Ascending aorta (tissue), 2 donors: ENCODE data around the gene SDHAF4. TPM values are rescaled to one million over a fixed set of nuclear protein-coding genes. Genes with fewer than 3 reads are reported as not detected.

Experiments used
- DNase-seq, 2 donors: peaks; one replicate each; pipeline ENCODE4 v3.0.0-alpha.2; 2019; ENCODE audit warnings: low spot score in 2 of 2
- H3K27ac ChIP-seq, 2 donors: fragments of 200-600 bp; sonication (generic); one replicate each; pipeline ENCODE4 v1.5.1; 2016 to 2017; ENCODE audit warnings: mild to moderate bottlenecking in 1 of 2
- H3K27me3 ChIP-seq: fragments of 200-600 bp; sonication (generic); one replicate; pipeline ENCODE4 v1.5.1; 2017
- H3K36me3 ChIP-seq, 2 donors: fragments of 200-600 bp; sonication (generic); one replicate each; pipeline ENCODE4 v1.5.1; 2016
- H3K4me1 ChIP-seq, 2 donors: fragments of 200-600 bp; sonication (generic); one replicate each; pipeline ENCODE4 v1.5.1; 2016 to 2017; ENCODE audit warnings: mild to moderate bottlenecking in 1 of 2
- H3K4me3 ChIP-seq, 2 donors: fragments of 200-600 bp; sonication (generic); one replicate each; pipeline ENCODE4 v1.5.1; 2016 to 2017; ENCODE audit warnings: mild to moderate bottlenecking in 1 of 2
- H3K9me3 ChIP-seq, 2 donors: fragments of 200-600 bp; sonication (generic); one replicate each; pipeline ENCODE4 v1.5.1; 2016
- intact Hi-C: fragments of 100-400 bp; cut with DNase I; formaldehyde crosslinking; loops from one replicate; pipeline ENCODE4 v1.15.1; 2023
- total RNA-seq: library from RNA; depleted of rRNA; stranded (reverse); fragments of >200 nt; gene quantifications from one replicate; pipeline ENCODE4 v1.1.0, GENCODE V29; 2016
- TF ChIP-seq, protein P1 (sequence below), 3 experiments: fragments of 200-600 bp in 2 of 3; fragments of 450-650 bp in 1 of 3; sonication (generic) in 2 of 3; IDR thresholded peaks; one replicate each; pipeline ENCODE4 v1.5.1; 2016 to 2019; ENCODE audit warnings: antibody characterized with exemption in 3 of 3, mild to moderate bottlenecking in 1 of 3, moderate library complexity in 1 of 3

The SDHAF4 gene
- total RNA-seq, 1 donor from 2014 or later = 3.5 TPM

DNA sequence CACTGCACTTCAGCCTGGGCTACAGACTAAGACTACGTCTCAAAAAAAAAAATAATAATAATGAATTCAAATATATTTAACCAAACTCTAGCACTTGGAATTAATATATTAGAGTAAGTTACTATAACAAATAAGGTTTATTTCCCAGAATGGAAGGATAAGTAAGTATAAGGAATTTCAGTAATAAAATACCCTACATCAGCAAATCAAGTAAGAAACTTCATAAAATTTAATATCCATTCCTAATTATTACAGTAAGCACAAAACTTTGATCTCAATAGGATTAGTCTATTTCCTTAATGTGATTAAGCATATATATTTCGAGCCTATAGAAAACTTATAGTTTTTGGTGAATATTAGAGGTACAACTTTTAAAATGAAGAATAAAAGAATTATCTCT is 36.7 kb upstream of the SDHAF4 start:
- intact Hi-C loops = no loop called here
- no peaks in the 10 kb centered on the region for H3K9me3 ChIP-seq
- H3K36me3 ChIP-seq = peaks cover 0 to 10% of the 10 kb centered on the region in 2 donors
- H3K4me3 ChIP-seq = no peak overlapping the region
- TF ChIP-seq, protein P1, sequence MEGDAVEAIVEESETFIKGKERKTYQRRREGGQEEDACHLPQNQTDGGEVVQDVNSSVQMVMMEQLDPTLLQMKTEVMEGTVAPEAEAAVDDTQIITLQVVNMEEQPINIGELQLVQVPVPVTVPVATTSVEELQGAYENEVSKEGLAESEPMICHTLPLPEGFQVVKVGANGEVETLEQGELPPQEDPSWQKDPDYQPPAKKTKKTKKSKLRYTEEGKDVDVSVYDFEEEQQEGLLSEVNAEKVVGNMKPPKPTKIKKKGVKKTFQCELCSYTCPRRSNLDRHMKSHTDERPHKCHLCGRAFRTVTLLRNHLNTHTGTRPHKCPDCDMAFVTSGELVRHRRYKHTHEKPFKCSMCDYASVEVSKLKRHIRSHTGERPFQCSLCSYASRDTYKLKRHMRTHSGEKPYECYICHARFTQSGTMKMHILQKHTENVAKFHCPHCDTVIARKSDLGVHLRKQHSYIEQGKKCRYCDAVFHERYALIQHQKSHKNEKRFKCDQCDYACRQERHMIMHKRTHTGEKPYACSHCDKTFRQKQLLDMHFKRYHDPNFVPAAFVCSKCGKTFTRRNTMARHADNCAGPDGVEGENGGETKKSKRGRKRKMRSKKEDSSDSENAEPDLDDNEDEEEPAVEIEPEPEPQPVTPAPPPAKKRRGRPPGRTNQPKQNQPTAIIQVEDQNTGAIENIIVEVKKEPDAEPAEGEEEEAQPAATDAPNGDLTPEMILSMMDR (IDR thresholded peaks at IDR 0.05) = no peak
- H3K27me3 ChIP-seq = no peaks in the 10 kb centered on the region
- DNase-seq = no peak
- H3K4me1 ChIP-seq = no peaks in the 10 kb centered on the region
- H3K27ac ChIP-seq = no peak overlapping the region

DNA sequence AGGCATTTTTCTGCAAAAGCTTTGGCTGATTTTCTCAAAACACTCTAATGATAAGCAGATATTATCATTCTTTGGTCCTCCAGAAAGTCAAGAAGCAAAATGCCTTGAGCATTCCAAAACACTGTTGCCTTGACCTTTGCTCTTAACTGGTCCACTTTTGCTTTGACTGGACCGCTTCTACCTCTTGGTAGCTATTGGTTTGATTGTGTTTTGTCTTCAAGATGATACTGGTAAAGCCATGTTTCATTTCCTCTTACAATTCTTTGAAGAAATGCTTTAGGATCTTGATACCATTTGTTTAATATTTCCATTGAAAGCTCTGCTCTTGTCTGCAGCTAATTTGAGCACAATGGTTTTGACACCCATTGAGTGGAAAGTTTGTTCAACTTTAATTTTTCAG is 35.6 kb upstream of the SDHAF4 start:
- Histone ChIP-seq H3K27me3 (no peaks in the 10 kb centered on the region), H3K9me3 (no peaks in the 10 kb centered on the region), H3K4me1 (no peaks in the 10 kb centered on the region), H3K36me3 (peaks cover 0 to 12% of the 10 kb centered on the region in 2 donors), H3K27ac (no peak overlapping the region), H3K4me3 (no peak overlapping the region)
- no peak for DNase-seq
- TF ChIP-seq, protein P1 (IDR thresholded peaks at IDR 0.05) = no peak
- intact Hi-C loops = no loop called here

DNA sequence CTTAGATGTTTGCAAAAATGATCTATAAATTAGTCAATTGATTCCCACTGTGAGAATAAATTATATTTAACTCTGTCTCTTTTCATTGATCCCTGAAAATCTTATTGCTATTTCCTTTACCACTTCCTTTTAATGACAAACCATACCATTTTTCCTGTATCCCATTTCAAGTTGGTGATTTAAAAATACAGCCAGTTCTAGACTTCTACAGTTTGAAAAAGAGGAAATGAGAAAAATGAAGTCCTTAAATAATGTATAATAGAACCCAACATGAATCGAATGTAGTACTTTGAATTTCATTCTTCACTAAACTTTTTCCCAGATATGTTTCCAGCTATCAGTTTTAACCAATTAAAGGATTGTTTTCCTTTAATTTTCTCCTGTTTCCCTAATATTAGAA is 29.5 kb upstream of the SDHAF4 start:
- intact Hi-C loops = no loop called here

DNA sequence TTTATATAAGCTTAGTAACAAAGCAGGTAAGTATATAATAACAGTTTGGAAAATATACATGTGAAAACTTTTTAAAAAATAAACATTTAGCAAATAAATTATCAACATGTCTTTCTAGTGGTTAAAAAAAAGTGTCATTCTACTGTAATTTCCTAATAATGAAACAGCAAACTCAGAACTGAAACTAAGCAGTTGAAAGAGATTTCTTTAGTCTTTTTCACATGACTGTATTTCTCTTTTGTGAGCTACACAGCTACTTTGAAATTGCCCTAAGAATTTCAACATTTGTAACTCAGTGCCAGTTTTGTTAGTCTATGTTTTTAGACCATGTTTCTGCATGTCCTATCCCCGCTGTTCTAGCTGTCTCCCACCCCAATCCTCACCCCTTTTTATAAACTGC is 28.4 kb upstream of the SDHAF4 start:
- H3K27me3 ChIP-seq = no peaks in the 10 kb centered on the region
- H3K4me1 ChIP-seq = no peaks in the 10 kb centered on the region
- no peak for DNase-seq
- TF ChIP-seq, protein P1 (IDR thresholded peaks at IDR 0.05) = no peak
- H3K27ac ChIP-seq = no peak overlapping the region
- intact Hi-C loops = no loop called here
- H3K4me3 ChIP-seq = no peak overlapping the region
- peaks cover 7 to 11% of the 10 kb centered on the region in 2 donors for H3K36me3 ChIP-seq
- no peaks in the 10 kb centered on the region for H3K9me3 ChIP-seq

More for the DNA sequence above, 29.5 kb upstream of the SDHAF4 start:
- Histone ChIP-seq H3K9me3 (no peaks in the 10 kb centered on the region), H3K4me3 (no peak overlapping the region), H3K4me1 (no peaks in the 10 kb centered on the region), H3K36me3 (peaks cover 7 to 17% of the 10 kb centered on the region in 2 donors), H3K27me3 (no peaks in the 10 kb centered on the region), H3K27ac (no peak overlapping the region)
- no peak for DNase-seq
- TF ChIP-seq, protein P1 (IDR thresholded peaks at IDR 0.05) = no peak

DNA sequence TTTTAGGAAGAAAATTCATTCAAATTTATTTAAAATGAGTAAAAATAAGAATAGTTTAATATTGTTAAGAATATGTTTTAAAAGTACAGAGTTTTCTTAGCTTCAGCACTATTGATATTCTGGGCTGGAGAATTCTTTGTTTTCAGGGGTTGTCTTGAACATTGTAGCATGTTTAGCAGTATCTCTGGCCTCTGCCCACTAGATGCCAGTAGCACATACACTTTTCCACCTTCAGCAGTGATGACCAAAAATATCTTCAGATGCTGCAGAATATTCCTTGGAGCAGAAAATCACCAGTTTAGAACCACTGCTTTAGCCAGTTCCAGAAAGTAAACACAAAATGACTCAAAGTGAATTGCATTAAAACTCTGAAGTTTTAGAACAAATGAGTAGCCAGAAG is 19.4 kb upstream of the SDHAF4 start:
- H3K36me3 ChIP-seq = no peaks in the 10 kb centered on the region
- H3K9me3 ChIP-seq = no peaks in the 10 kb centered on the region
- H3K4me1 ChIP-seq = no peaks in the 10 kb centered on the region
- H3K27me3 ChIP-seq = no peaks in the 10 kb centered on the region
- no peak for DNase-seq
- TF ChIP-seq, protein P1 (IDR thresholded peaks at IDR 0.05) = peak in 2 of 3 experiments; percentile 34 to 36
- H3K27ac ChIP-seq = no peak overlapping the region
- no peak overlapping the region for H3K4me3 ChIP-seq
- intact Hi-C loops = loop anchor here (1.0 to 10.0 kb wide), 2 partner anchors 138 to 337 kb away; no protein-coding TSS in a partner anchor

DNA sequence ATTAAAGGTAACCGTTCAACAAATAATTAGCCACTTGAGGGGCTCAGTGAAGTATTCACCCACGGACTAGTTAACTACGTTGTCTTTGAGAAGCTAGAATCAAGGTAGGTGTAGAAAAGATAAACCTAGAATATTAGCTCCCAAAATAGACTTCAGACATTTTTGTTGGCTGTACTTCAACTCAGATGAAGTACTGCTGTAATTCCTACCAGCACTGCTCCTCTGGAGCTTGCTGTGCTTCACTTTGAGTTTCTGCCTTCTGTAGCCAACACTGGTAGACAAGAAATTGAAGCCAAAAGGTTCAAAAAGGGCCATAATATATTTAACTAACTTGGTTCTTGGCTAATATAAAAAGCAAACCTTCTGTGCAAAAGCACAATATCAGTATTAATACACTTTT is 18.8 kb upstream of the SDHAF4 start:
- TF ChIP-seq, protein P1 (IDR thresholded peaks at IDR 0.05) = no peak
- no peaks in the 10 kb centered on the region for H3K9me3 ChIP-seq
- H3K4me3 ChIP-seq = no peak overlapping the region
- H3K36me3 ChIP-seq = no peaks in the 10 kb centered on the region
- H3K27me3 ChIP-seq = no peaks in the 10 kb centered on the region
- intact Hi-C loops = loop anchor here (1.0 to 10.0 kb wide), 2 partner anchors 137 to 337 kb away; no protein-coding TSS in a partner anchor
- H3K27ac ChIP-seq = no peak overlapping the region
- H3K4me1 ChIP-seq = no peaks in the 10 kb centered on the region
- DNase-seq = no peak
